Left renal pelvis (tissue), 4 donors: ENCODE data around the gene CASKIN1. TPM values are rescaled to one million over a fixed set of nuclear protein-coding genes. Genes with fewer than 3 reads are reported as not detected.
"Not testable (repeated sequence)": the region's sequence is repeated elsewhere in the genome, so short reads cannot be mapped to it uniquely, and the experiment has no call there.

Experiments
- DNase-seq, 4 donors: peaks; one replicate each; pipeline ENCODE4 v3.0.0-alpha.2; 2013; ENCODE audit warnings: low read depth in 4 of 4, low spot score in 3 of 4
- polyA plus RNA-seq, 4 donors: library from polyadenylated mRNA; unstranded; fragments of 120-200 nt; gene quantifications; one replicate each; pipeline ENCODE4 v1.2.1, GENCODE V29; 2013; ENCODE audit not compliant: insufficient read length in 4 of 4

The CASKIN1 gene, protein sequence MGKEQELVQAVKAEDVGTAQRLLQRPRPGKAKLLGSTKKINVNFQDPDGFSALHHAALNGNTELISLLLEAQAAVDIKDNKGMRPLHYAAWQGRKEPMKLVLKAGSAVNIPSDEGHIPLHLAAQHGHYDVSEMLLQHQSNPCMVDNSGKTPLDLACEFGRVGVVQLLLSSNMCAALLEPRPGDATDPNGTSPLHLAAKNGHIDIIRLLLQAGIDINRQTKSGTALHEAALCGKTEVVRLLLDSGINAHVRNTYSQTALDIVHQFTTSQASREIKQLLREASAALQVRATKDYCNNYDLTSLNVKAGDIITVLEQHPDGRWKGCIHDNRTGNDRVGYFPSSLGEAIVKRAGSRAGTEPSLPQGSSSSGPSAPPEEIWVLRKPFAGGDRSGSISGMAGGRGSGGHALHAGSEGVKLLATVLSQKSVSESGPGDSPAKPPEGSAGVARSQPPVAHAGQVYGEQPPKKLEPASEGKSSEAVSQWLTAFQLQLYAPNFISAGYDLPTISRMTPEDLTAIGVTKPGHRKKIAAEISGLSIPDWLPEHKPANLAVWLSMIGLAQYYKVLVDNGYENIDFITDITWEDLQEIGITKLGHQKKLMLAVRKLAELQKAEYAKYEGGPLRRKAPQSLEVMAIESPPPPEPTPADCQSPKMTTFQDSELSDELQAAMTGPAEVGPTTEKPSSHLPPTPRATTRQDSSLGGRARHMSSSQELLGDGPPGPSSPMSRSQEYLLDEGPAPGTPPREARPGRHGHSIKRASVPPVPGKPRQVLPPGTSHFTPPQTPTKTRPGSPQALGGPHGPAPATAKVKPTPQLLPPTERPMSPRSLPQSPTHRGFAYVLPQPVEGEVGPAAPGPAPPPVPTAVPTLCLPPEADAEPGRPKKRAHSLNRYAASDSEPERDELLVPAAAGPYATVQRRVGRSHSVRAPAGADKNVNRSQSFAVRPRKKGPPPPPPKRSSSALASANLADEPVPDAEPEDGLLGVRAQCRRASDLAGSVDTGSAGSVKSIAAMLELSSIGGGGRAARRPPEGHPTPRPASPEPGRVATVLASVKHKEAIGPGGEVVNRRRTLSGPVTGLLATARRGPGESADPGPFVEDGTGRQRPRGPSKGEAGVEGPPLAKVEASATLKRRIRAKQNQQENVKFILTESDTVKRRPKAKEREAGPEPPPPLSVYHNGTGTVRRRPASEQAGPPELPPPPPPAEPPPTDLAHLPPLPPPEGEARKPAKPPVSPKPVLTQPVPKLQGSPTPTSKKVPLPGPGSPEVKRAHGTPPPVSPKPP (N-terminal part only)
- polyA plus RNA-seq: 1 to 10 TPM in 3 of 4 donors, under 1 TPM in 1; 0.79 to 2.4 (median 1.4) TPM

DNA sequence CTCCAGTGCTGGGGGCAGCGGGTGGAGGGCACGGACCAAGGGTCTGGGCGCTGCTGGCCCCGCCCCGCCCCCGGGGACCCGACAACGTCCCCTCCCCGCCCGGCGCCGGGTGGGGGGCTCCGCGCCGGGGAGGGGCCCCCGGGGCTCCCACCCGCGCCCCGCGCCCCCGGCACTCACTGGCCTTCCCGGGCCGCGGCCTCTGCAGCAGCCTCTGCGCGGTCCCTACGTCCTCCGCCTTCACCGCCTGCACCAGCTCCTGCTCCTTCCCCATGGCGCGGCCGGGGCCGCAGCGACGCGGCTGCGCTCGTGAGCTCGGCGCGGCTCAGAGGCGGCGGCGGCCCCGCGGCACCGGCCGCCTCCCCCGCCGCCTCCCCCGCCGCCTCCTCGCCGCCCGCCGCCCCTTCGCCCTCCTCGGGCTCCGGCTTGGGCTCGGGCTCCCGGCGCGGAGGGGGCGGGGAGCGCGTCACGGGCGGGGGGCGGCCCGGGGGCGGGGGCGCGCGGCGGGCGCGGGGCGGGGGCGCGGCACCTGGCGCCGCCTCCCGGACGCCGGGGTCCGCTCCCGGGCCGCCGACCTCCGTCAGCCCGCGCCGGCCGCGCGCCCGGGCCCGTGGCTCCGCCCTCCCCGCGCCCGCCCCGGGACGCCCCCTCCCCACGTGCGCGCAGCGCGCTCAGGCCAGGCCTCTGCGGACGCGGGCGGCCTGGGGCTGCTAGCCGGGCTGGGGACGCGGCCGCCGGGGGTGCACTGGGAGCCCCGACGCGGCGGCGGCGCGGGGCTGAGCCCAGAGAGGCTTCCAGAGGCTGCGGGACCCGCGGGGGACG lies at the start of gene CASKIN1:
CASKIN1 (minus strand) TSS at position 444 of the 819 bp plus-strand sequence; CDS start at position 271, 173 bp downstream.
- DNase-seq: no peak

DNA sequence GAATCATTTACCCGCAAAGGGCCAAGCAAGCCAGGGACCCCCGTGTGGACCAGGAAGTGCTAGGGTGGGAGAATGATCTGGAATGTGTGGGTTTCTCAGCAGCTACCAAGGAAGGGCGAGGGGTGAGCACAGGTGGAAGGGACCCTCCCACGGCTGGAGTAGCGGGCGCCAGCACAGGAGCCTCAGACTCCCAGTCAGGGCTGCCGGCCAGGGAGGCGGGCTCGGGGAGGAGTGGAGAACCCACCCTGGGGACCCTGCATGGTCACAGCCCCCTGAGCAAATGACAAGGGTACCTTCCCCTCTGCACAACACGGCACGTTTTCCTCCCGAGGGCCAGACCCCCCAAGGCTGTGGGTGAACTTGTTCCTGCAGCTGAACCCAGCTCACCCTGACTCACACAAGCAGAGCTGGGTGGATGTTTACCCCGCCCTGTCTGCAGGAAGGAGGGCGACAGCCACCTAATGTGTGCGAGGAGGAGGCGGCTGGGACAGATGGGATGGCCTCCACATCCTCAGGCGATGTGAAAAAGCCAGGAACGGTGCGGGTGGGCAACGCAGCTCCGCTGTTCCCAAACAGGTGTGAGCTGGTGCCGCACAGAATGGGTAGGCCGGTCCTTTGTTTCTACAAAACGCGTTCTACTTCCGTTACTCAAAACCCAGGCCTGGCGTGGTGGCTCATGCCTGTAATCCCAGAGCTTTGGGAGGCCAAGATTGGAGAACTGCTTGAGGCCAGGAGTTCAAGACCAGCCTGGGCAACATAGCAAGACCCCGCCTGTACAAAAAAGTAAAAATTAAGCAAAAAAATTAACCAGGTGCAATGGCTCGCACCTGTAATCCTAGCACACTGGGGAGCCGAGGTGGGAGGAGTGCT lies 48.8 kb upstream of the CASKIN1 start:
- DNase-seq: no peak

DNA sequence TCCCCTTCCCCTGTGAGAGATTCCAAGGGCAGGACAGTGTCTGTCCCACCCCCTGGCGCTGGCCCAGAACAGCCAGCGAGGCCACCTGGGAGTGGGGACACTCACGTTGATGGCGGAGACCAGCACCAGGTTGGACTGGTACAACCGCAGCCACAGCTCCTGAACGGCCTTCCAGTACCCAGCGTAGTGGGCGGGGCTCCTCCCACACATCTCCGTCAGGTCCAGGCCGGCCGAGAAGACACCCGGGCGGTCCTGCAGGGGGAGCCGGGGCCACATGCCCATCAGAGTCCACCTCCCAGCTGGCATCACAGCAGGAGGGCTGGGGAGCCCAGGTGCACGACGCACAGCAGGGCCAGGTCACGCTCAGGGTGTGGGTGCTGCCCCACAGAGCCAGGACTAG lies 47.9 kb upstream of the CASKIN1 start:
- no peak for DNase-seq

DNA sequence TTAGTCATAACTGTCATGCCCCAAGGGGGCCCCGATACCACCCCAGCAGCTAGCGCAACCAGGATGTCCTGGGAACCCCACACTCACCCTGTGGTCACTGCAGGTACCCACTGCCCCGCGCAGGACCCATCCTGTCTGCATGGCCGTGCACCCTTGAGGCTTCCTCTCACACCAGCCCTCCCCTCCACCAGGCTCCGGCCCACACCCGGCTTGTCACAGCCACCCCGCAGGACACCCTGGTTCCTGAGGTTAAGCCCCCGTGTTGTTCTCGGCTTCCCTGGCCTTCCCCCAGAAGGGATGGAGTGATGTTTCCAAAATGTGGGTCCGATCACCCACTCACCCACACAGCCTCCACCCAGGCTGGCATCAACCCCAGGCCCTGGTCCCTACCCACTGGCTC lies 47.4 kb upstream of the CASKIN1 start:
- DNase-seq: no peak

DNA sequence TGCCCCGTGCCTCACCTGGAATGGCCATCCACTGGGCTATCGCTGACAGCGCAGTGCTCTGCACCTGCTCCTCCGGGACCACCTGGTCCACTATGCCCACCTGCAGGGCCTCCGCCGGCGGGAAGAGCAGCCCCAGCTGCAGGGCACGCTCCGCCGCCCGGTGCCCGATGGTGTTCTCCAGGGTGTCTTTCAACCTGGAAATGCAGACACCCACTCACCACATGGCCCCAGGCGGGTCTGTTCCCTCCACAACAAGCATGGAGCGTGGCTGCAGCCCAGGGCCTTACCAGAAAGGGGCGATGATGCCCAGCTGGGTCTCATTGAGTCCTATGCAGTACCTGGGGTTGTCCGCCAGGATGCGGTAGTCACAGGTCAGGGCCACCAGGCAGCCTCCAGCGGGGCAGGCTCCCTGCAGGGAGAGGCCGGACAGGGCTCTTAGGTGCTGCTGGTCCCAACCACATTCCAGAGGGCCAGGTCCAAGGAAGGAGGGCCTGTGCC lies 46.7 kb upstream of the CASKIN1 start:
- DNase-seq: no peak

DNA sequence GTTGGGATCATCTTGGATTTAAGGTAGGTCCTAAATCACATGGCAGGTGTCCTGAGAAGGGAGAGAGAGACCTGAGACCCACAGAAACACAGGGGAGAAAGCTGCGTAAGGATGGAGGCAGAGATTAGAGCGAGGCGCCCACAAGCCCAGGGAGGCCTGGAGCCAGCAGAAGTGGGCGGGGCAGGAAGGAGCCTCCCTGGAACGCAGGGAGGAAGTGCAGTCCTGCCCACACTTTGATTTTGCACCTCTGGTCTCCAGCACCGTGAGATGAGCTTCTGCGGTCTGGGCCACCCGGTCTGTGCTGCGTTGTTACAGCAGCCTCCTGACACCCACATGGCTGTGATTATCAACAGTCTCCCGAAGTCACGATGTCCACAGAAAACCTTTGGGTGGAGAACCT lies 46.2 kb upstream of the CASKIN1 start:
- DNase-seq: no peak

DNA sequence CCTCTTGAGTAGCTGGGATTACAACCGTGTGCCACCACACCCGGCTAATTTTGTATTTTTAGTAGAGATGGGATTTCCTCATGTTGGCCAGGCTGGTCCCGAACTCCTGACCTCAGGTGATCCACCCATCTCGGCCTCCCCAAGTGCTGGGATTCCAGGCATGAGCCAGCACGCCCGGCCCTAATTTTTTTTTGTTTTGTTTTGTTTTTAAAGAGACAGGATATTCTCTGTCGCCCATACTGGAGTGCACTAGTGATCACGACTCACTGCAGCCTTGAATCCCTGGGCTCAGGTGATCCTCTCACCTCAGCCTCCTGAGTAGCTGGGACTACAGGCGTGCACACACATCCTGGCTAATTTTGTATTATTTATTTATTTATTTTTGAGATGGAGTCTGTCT lies 43.9 kb upstream of the CASKIN1 start:
- not testable (repeated sequence) for DNase-seq

DNA sequence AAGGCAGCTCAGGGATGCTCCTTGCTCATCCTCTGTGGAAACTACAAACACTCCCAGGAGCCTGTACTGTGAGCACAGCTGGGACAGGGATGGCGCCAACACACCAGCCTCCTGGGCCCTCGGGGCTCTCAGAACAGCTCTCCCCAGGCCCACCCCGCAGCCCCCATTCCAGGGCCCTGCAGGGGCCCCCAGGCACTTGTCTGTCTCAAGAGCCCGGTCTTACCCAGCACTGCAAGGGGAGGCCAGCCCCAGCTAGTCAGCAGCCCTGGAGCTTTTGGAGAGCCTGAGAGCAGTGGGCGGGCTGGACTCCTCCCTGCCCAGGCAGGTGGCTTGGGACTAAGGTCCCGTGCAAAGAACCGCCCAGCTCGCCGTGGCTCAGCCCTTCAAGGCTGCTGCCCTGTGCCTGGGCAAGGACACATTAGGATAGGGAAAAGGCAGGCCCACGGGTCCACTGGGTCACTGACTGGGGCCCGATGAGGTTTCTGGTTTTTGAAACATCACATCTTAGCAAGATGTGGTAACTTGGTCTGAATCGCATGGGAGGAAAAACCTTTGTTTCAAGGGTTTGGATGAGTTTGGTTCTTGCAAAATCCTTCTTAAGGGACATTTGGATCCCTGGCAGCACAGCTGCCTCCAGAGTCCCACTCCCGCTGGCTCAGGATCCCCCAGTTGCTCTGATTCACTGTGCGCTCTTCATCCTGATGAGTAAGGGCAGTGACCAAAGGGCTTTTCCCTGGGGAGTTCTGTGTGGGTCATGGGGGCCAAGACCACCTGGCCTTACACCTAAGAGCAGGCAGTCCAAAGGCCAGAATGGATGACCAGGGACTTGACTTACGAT lies 42.7 kb upstream of the CASKIN1 start:
- DNase-seq: no peak

DNA sequence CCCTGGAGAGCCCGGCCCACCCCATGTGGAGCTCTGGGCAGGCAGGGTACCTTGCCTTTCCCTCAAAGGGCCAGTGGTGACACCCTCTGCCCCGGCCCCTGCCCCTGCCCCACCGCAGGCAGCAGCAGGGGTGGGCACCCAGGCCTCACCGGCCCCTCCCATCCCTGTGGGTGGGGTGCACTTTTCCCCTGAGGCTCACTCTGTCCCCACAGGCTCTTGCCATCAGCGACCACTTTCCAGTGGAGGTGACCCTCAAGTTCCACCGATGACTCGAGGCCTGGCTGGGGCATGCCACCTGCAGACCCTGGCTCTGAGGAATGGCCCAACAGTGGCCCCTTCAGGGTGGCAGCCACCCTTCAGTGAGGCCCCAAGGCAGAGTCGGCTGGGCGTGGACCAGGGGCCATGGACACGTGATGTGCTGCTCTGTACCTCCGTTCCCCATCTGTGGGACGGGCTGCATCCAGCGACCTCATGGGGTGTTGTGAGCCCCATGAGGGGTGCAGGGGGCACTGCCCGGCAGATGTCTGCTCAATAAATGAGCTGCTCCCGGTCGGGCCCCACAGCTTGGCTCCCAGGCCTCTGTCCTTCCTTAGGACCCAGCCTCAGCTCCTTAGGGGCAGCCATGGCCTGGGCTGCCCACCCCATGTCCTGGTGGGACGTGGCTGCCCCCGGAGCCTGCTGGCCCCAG lies 41.9 kb upstream of the CASKIN1 start:
- DNase-seq: no peak

DNA sequence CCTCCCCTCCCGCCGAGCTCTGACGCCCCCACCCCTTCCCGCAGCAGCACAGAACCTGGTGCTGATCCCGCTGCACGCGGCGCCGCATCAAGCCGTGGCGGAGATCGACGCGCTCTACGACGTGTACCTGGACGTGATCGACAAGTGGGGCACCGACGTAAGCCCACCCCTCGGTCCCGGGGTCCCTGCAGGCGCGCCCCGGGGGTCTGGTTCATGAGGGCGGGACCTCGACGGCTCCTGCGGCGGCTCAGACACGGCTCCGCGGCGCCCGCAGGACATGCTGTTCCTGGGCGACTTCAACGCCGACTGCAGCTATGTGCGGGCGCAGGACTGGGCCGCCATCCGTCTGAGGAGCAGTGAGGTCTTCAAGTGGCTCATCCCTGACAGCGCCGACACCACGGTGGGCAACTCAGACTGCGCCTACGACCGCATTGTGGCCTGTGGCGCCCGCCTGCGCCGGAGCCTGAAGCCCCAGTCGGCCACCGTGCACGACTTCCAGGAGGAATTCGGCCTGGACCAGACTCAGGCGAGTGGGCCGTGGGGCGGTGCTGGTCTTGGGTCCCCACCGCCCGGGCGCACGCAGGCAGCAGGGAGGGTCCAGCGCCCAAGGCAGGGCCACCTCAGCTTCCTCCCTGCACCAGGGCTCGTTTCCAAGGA lies 41.2 kb upstream of the CASKIN1 start:
- DNase-seq: no peak

DNA sequence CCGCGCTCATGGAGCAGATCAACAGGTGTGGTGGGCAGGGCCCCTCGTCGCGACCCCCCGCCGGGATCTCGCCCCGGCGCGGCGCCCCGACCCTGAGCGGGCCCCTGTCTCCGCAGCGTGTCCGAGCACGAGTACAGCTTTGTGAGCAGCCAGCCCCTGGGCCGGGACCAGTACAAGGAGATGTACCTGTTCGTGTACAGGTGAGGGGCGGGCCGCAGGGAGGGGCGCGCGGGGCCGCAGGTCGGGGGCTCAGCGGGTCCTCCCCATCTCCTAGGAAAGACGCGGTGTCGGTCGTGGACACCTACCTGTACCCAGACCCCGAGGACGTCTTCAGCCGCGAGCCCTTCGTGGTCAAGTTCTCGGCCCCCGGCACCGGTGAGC lies 40.7 kb upstream of the CASKIN1 start:
- DNase-seq: no peak

DNA sequence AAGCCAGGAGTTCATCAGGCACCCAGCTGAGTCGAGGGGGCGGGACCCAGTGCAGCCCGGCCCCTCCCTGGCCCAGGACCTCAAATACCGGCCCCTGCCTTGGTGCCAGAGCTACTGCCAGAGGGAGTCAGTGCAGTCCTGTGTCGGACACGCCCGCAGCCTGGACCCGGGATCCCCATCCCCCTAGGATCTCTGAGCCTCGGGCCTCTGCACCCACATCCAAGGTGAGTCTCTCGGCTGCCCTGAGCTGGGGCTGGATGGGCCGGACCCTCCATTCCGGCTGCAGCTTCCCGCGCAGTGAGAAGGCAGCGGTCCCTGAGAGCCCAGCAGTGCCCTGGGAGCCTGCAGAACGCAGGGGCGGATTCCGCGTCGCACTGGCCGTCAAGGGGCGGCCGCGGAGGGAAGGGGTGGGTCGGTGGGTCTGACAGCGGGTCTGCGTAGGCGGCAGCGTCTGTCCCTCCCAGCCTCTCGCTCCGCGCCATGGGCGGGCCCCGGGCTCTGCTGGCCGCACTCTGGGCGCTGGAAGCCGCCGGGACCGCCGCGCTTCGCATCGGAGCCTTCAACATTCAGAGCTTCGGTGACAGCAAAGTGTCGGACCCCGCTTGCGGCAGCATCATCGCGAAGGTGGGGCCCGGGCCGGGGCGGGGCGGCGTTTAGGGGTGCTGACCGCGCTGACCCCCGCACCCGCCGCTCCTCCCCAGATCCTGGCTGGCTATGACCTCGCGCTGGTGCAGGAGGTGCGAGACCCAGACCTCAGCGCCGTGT lies 40.1 kb upstream of the CASKIN1 start, which contains the start of gene DNASE1L2:
DNASE1L2 (plus strand) TSS at position 108 of the 765 bp plus-strand sequence; CDS start at position 481, 373 bp downstream.
- DNase-seq: no peak

DNA sequence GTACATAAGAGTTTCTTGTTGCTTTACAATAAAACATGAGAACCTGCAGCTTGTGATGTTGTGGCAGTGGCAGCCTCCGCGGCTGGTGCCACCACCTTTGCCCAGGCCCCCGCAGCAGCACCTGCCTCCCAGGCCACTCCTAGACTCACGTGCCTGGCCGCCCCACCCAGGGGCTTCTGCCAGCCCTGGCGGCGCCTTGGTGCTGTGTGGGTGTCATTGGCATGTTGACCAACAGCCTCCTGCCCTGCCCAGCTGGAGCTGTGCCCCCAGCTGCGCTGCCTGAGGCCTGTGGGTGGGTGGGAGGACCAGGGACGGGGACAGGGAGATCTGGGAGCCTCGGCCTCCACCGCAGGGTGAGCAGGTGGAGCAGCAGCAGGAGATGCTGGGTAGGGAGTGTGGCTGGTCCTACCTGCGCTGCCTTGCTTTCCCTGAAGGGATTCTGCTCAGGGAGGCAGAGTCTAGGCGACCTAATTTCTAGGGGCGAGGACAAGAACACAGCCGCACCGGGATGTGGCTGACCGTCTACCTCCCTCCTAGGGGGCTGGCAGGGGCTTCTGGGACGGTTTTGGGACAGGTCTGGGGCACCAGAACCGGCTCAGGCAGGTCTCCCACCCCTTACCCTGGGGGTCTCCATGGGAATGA lies 39.4 kb upstream of the CASKIN1 start:
- no peak for DNase-seq

DNA sequence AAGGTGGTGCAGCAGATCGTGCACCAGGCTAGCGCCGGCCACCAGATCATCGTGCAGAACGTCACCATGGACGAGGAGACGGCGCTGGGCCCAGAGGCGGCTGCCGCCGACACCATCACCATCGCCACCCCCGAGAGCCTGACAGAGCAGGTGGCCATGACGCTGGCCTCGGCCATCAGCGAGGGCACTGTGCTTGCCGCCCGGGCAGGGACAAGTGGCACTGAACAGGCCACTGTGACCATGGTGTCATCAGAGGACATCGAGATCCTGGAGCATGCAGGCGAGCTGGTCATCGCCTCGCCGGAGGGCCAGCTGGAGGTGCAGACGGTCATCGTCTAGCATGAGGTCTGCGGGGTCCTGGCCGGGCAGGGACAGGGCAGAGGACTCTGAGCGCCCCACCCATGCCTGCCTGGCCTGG lies 38.8 kb upstream of the CASKIN1 start:
- no peak for DNase-seq

DNA sequence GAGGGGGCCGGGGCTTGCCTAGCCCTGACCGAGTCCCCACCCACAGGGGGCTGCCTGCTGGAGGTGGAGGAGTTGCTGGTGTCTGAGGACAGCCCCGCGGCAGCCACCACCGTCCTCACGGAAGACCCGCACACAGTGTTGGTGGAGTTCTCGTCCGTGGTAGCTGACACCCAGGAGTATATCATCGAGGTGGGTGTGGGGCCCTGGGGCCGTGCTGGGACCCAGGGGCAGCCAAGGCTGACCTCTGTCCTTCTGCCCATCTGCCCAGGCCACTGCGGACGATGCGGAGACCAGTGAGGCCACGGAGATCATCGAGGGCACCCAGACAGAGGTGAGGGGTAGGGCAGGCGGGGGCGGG lies 38.4 kb upstream of the CASKIN1 start:
- no peak for DNase-seq
